IPS-18a (cell line): ENCODE data around the gene ANKRD40.
"Not testable (repeated sequence)": the region's sequence is repeated elsewhere in the genome, so short reads cannot be mapped to it uniquely, and the experiment has no call there.

Experiments used
- H3K27ac ChIP-seq: one replicate; pipeline ENCODE4 v1.5.1; 2013; ENCODE audit warnings: low read length
- H3K27me3 ChIP-seq: one replicate; pipeline ENCODE4 v1.6.1; 2013; ENCODE audit warnings: mild to moderate bottlenecking, low read length; ENCODE audit not compliant: control insufficient read depth, insufficient read depth
- H3K36me3 ChIP-seq: one replicate; pipeline ENCODE4 v1.6.1; 2013; ENCODE audit warnings: low read depth, low read length; ENCODE audit not compliant: control insufficient read depth
- H3K4me1 ChIP-seq: one replicate; pipeline ENCODE4 v1.6.1; 2013; ENCODE audit warnings: low read depth, low read length; ENCODE audit not compliant: control insufficient read depth
- H3K4me3 ChIP-seq: one replicate; pipeline ENCODE4 v1.5.1; 2013; ENCODE audit warnings: low read length
- H3K9ac ChIP-seq: one replicate; pipeline ENCODE4 v1.6.1; 2013; ENCODE audit warnings: mild to moderate bottlenecking, low read length, moderate library complexity
- H3K9me3 ChIP-seq: one replicate; pipeline ENCODE4 v1.6.1; 2013; ENCODE audit warnings: low read depth, low read length; ENCODE audit not compliant: control insufficient read depth

ANKRD40 gene

DNA sequence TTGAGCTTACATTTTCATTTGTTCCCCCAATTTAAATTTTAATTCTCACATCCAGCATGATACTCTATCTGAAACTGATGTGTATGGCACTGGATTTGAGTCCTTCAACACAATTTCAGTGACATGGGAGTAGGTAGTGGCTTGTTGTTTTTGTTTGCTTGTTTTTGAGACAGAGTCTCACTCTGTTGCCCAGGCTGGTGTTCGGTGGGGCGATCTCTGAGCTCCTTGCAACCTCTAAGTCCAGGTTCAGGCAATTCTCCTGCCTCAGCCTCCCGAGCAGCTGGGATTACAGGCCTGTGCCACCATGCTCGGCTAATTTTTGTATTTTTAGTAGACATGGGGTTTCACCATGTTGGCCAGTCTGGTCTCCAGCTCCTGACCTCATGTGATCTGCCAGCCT lies 1.3 kb upstream of the ANKRD40 start:
- H3K4me1 ChIP-seq, H3K36me3 ChIP-seq, H3K4me3 ChIP-seq, H3K9me3 ChIP-seq, H3K27me3 ChIP-seq, H3K9ac ChIP-seq, H3K27ac ChIP-seq: not testable (repeated sequence)

- Histone ChIP-seq H3K9ac (peak overlapping the region; percentile 73), H3K9me3 (no peaks in the 10 kb centered on the region), H3K4me3 (peak overlapping the region; percentile 92), H3K27me3 (no peaks in the 10 kb centered on the region), H3K4me1 (peaks cover 8% of the 10 kb centered on the region), H3K36me3 (peaks cover 3% of the 10 kb centered on the region), H3K27ac (peak overlapping the region; percentile 87)
These were observed 611 bp upstream of the ANKRD40 start for GRCh38 chr17:50708050-50709000.

- peaks cover 29% of the 10 kb centered on the region for H3K36me3 ChIP-seq
These were observed 4.6 kb downstream of the ANKRD40 start for GRCh38 chr17:50703162-50703561.

DNA sequence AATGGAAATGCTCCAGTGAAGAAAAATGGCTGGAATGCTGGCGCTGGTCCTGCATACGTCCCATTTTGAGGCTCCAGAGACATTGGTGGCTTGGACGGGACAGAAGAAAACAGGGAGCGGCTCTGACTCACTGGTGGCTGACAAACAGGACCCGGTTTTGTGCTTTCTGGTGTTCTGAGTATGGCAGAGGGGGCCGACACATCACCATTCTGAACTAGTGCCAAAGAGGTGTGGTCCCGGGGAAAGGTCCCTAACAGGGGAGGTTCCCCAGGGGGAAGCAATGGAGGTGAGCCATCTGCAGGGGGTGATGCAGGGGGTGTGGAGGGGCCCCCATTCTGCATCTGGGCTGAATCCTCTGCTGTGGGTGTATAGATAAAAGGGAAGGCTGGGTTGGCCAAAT lies 8.3 kb downstream of the ANKRD40 start:
- Histone ChIP-seq H3K9ac (no peak overlapping the region), H3K9me3 (no peaks in the 10 kb centered on the region), H3K27me3 (no peaks in the 10 kb centered on the region), H3K4me1 (no peaks in the 10 kb centered on the region), H3K36me3 (peaks cover 64% of the 10 kb centered on the region), H3K4me3 (no peak overlapping the region), H3K27ac (no peak overlapping the region)

More at GRCh38 chr17:50703162-50703561, 4.6 kb downstream of the ANKRD40 start:
- no peaks in the 10 kb centered on the region for H3K9me3 ChIP-seq
- H3K27me3 ChIP-seq, result no peaks in the 10 kb centered on the region
- no peak overlapping the region for H3K4me3 ChIP-seq
- peaks cover 3% of the 10 kb centered on the region for H3K4me1 ChIP-seq
- no peak overlapping the region for H3K27ac ChIP-seq
- H3K9ac ChIP-seq, result no peak overlapping the region

GRCh38 chr17:50697663-50698272 lies 9.9 kb downstream of the ANKRD40 start:
- H3K27ac ChIP-seq, result no peak overlapping the region
- no peaks in the 10 kb centered on the region for H3K4me1 ChIP-seq
- H3K9ac ChIP-seq, result no peak overlapping the region
- H3K9me3 ChIP-seq, result no peaks in the 10 kb centered on the region
- peaks cover 66% of the 10 kb centered on the region for H3K36me3 ChIP-seq
- H3K4me3 ChIP-seq, result no peak overlapping the region
- no peaks in the 10 kb centered on the region for H3K27me3 ChIP-seq

DNA sequence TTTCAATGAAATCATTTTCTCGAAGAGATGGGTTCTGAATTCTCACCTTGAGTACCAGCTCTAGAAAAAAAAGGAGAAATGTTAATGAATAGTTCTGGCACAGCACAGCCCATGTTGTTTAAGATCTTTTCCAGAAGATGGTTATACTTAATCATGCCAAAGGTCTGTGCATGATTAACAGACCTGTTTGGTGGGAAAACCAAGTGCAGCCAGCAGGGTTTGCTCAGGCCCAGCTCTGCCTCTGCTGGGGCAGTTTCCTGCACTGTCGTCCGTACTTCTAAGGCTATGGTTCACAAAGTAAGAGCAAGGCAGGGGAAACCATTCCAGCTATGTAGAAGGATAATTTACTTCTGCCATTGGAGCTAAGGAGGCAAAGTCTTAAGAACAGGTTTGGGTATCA lies 10.7 kb downstream of the ANKRD40 start:
- Histone ChIP-seq H3K9ac (no peak overlapping the region), H3K36me3 (peaks cover 70% of the 10 kb centered on the region), H3K4me1 (no peaks in the 10 kb centered on the region), H3K9me3 (no peaks in the 10 kb centered on the region), H3K27me3 (no peaks in the 10 kb centered on the region), H3K27ac (no peak overlapping the region), H3K4me3 (no peak overlapping the region)

DNA sequence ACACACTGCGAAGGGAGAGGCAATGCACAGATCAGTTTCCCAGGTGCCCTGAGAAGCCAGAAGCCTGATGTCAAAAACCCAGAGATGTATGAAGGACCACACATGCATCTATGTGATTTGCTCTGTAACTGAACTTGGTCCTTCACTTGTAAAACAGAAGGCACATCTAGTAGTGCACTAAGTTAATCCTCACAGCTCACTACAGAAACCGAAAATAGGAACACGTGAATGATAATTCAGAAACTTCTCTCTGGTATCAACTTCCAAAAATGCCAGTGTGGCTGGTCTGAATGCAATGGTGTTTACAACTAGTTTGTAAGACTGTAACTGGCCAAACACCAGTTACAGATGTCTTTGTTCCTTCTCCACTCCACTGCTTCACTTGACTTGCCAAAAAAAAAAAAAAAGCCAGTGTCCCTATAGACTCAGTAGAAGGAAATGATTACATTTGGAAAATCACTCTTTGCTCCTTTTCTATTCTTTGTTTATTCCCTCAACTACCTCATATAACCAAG lies 11.3 kb downstream of the ANKRD40 start:
- Histone ChIP-seq H3K36me3 (peaks cover 70% of the 10 kb centered on the region), H3K4me3 (no peak overlapping the region), H3K27ac (no peak overlapping the region), H3K9me3 (no peaks in the 10 kb centered on the region), H3K27me3 (no peaks in the 10 kb centered on the region), H3K4me1 (no peaks in the 10 kb centered on the region), H3K9ac (no peak overlapping the region)

DNA sequence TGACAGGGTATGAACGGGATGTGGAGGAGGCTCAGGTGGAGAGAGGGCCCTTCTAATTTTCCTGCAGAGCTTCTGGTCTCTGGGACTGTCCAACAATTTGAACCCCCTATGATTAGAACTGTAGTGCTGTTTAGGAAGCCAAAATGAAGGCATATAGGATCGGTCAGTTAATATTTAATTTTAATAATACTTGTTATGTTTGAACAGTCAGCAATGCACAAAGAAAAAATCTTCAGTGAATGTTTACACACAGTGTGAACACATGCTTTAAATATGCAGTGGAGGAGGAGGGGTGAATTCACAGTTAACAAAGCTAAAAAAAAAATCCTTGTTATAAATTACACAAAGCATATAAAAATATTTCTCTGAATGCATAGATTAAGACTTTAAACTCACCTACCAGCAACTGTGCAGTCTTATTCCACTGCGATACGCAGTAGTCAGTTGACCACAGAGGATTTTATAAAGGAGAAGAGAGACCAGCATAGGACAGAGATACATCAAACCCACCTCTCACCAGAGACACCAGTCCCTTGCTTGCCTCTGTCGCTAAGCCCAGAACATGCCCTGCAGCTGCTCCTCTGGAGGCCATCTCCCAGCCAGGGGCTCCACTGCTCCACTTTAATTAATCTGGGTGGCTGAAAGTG lies 14.6 kb downstream of the ANKRD40 start:
- no peak overlapping the region for H3K27ac ChIP-seq
- no peak overlapping the region for H3K4me3 ChIP-seq
- H3K9me3 ChIP-seq, result no peaks in the 10 kb centered on the region
- H3K9ac ChIP-seq, result no peak overlapping the region
- H3K27me3 ChIP-seq, result no peaks in the 10 kb centered on the region
- peaks cover 45% of the 10 kb centered on the region for H3K36me3 ChIP-seq
- peaks cover 11% of the 10 kb centered on the region for H3K4me1 ChIP-seq

- Histone ChIP-seq H3K27me3 (no peaks in the 10 kb centered on the region), H3K4me3 (no peak overlapping the region), H3K27ac (no peak overlapping the region), H3K36me3 (peaks cover 38% of the 10 kb centered on the region), H3K9me3 (no peaks in the 10 kb centered on the region), H3K4me1 (peaks cover 11% of the 10 kb centered on the region), H3K9ac (no peak overlapping the region)
These were observed 15.2 kb downstream of the ANKRD40 start for GRCh38 chr17:50692448-50693035.

DNA sequence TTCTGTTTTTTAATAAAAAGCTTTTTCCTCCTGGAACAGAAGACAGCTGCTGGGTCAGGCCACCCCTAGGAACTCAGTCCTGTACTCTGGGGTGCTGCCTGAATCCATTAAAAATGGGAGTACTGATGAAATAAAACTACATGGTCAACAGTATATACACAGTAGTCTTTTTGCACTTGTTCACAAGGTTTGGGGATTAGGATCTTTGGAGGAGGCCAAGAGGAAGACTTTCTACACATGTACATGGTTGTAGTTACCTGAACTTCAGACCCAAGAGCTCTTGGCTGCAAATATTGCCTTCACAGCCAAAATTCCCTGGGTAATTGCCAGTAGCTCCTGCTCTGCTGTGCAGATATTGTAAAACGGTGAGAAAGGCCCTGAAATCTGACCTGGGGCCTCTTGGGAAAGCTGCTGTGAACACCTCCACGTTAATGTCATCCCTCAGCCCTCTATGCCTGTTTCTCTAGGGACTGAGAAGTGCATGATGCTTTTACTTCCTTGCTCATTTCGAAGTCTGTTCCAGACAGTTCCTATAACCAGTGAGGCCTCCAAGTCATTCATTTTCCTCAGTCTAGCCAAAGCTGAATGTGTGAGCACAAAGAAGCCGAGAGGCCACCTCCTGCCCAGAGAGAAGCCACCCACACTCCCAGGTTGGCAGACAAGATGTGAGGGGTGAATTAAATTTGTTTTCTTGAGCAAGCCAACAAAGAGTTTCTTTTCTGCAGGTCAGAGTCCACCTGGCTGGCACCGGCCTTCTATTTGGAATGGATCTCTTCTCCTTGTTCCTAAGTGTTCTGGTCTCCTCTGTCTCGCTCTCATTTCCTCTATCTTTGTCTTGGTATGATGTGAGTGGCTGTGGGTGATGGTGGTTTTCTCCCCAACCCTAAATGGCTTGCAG lies 15.9 kb downstream of the ANKRD40 start:
- no peak overlapping the region for H3K27ac ChIP-seq

More for the DNA sequence above, 15.9 kb downstream of the ANKRD40 start:
- H3K36me3 ChIP-seq, result peaks cover 31% of the 10 kb centered on the region
- no peak overlapping the region for H3K9ac ChIP-seq
- peaks cover 11% of the 10 kb centered on the region for H3K4me1 ChIP-seq
- H3K4me3 ChIP-seq, result no peak overlapping the region
- no peaks in the 10 kb centered on the region for H3K9me3 ChIP-seq
- no peaks in the 10 kb centered on the region for H3K27me3 ChIP-seq
